ENCODE results near the gene TNS1. TPM values are rescaled to one million over a fixed set of nuclear protein-coding genes. Genes with fewer than 3 reads are reported as not detected.

TNS1 gene
- total RNA-seq, 1 experiment from 2014 or later = 1.5 TPM

- Histone ChIP-seq H3K9ac (ENCODE audit: low read length) (no peak overlapping the region), H2AFZ (ENCODE audit: low read length) (no peak overlapping the region), H3K4me2 (ENCODE audit: low read length) (no peak overlapping the region), H3K9me2 (replicated peaks; ENCODE audit: low read length) (no peaks in the 10 kb centered on the region), H3K27me3 (ENCODE audit: low read length) (peaks cover 57% of the 10 kb centered on the region), H3K9me3 (ENCODE audit: low read length) (no peaks in the 10 kb centered on the region), H3F3A (ENCODE audit: low read length, unreplicated experiment) (no peaks in the 10 kb centered on the region), H4K20me1 (ENCODE audit: low read length) (no peaks in the 10 kb centered on the region), H3K27ac (ENCODE audit: low read length) (no peak overlapping the region), H3K4me1 (ENCODE audit: insufficient read depth, low read length) (peaks cover 5% of the 10 kb centered on the region), H3K36me3 (ENCODE audit: low read depth, low read length) (no peaks in the 10 kb centered on the region), H3K4me3 (ENCODE audit: low read length) (no peak overlapping the region), H3K79me2 (ENCODE audit: low read length) (no peaks in the 10 kb centered on the region)
- DNase-seq (no peak), ATAC-seq (no peak)
- TF ChIP-seq CTCF (conservative IDR thresholded peaks at IDR 0.05; ENCODE audit: low read depth, low read length) (no peak), EZH2 (IDR thresholded peaks at IDR 0.05; ENCODE audit: low read length, unreplicated experiment) (no peak), EZH2phosphoT487 (IDR thresholded peaks at IDR 0.05; ENCODE audit: borderline replicate concordance, low read length) (no peak)
- intact Hi-C loops (cut with micrococcal nuclease) = no loop called here
- CTCF ChIA-PET = no interaction called here
- POLR2A ChIA-PET (ENCODE audit: unreplicated experiment) = no interaction called here
- no TSS peak for BruUV-seq (replicated peaks)
Measured at GRCh38 chr2:217873371-217873770, 129.4 kb downstream of the TNS1 start.

DNA sequence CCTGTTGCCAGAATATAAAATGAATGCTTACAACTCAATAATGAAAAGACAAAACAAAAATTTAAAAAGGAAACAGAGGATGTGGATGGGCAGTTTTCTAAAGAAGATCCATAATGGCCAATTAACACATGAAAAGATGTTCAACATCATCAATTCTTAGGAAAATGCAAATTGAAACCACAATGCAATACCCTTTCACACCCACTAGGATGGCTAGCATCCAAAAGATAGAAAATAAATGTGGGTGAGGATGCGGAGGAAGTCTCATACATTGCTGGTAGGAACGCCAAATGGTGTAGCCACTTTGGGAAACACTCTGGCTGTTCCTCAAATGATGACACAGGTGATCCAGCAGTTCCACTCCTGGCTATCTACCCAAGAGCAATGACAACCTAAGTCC lies 130.5 kb downstream of the TNS1 start:
- no TSS peak for BruUV-seq (replicated peaks)
- H3K4me2 ChIP-seq (ENCODE audit: low read length) = no peak overlapping the region
- no peak overlapping the region for H3K27ac ChIP-seq (ENCODE audit: low read length)
- H3K36me3 ChIP-seq (ENCODE audit: low read depth, low read length) = no peaks in the 10 kb centered on the region
- H3K79me2 ChIP-seq (ENCODE audit: low read length) = no peaks in the 10 kb centered on the region
- no peak for ATAC-seq
- TF ChIP-seq EZH2phosphoT487 (IDR thresholded peaks at IDR 0.05; ENCODE audit: borderline replicate concordance, low read length) (no peak), CTCF (conservative IDR thresholded peaks at IDR 0.05; ENCODE audit: low read depth, low read length) (no peak), EZH2 (IDR thresholded peaks at IDR 0.05; ENCODE audit: low read length, unreplicated experiment) (no peak)
- no peaks in the 10 kb centered on the region for H3F3A ChIP-seq (ENCODE audit: low read length, unreplicated experiment)
- POLR2A ChIA-PET (ENCODE audit: unreplicated experiment) = no interaction called here
- no peak overlapping the region for H3K9ac ChIP-seq (ENCODE audit: low read length)
- H3K9me3 ChIP-seq (ENCODE audit: low read length) = no peaks in the 10 kb centered on the region
- no peaks in the 10 kb centered on the region for H4K20me1 ChIP-seq (ENCODE audit: low read length)
- intact Hi-C loops (cut with micrococcal nuclease) = no loop called here
- no peak overlapping the region for H2AFZ ChIP-seq (ENCODE audit: low read length)
- no peaks in the 10 kb centered on the region for H3K9me2 ChIP-seq (replicated peaks; ENCODE audit: low read length)
- no peak for DNase-seq
- no peak overlapping the region for H3K4me3 ChIP-seq (ENCODE audit: low read length)
- CTCF ChIA-PET = no interaction called here
- H3K27me3 ChIP-seq (ENCODE audit: low read length) = peaks cover 47% of the 10 kb centered on the region
- peaks cover 5% of the 10 kb centered on the region for H3K4me1 ChIP-seq (ENCODE audit: insufficient read depth, low read length)

- H3K27me3 ChIP-seq (ENCODE audit: low read length) = peaks cover 31% of the 10 kb centered on the region
- ATAC-seq (no peak), DNase-seq (no peak)
- intact Hi-C loops (cut with micrococcal nuclease) = no loop called here
- ChIA-PET POLR2A (ENCODE audit: unreplicated experiment) (no interaction called here), CTCF (no interaction called here)
- H3K36me3 ChIP-seq (ENCODE audit: low read depth, low read length) = no peaks in the 10 kb centered on the region
- no peak for TF ChIP-seq EZH2 (IDR thresholded peaks at IDR 0.05; ENCODE audit: low read length, unreplicated experiment)
- TF ChIP-seq EZH2phosphoT487 (IDR thresholded peaks at IDR 0.05; ENCODE audit: borderline replicate concordance, low read length) = no peak
- no peak for TF ChIP-seq CTCF (conservative IDR thresholded peaks at IDR 0.05; ENCODE audit: low read depth, low read length)
- BruUV-seq (replicated peaks) = no TSS peak
- H3K9me2 ChIP-seq (replicated peaks; ENCODE audit: low read length) = no peaks in the 10 kb centered on the region
- no peak overlapping the region for H3K4me3 ChIP-seq (ENCODE audit: low read length)
- no peaks in the 10 kb centered on the region for H3K9me3 ChIP-seq (ENCODE audit: low read length)
- H2AFZ ChIP-seq (ENCODE audit: low read length) = no peak overlapping the region
- no peaks in the 10 kb centered on the region for H4K20me1 ChIP-seq (ENCODE audit: low read length)
- no peaks in the 10 kb centered on the region for H3F3A ChIP-seq (ENCODE audit: low read length, unreplicated experiment)
- H3K79me2 ChIP-seq (ENCODE audit: low read length) = no peaks in the 10 kb centered on the region
- no peak overlapping the region for H3K4me2 ChIP-seq (ENCODE audit: low read length)
- peaks cover 5% of the 10 kb centered on the region for H3K4me1 ChIP-seq (ENCODE audit: insufficient read depth, low read length)
- no peak overlapping the region for H3K27ac ChIP-seq (ENCODE audit: low read length)
- no peak overlapping the region for H3K9ac ChIP-seq (ENCODE audit: low read length)
Measured at GRCh38 chr2:217870528-217871011, 132.2 kb downstream of the TNS1 start.
